AG10803 (cell line): Measurements from ENCODE around the gene NLRX1.
"Not testable (repeated sequence)": the region's sequence is repeated elsewhere in the genome, so short reads cannot be mapped to it uniquely, and the experiment has no call there.

Experiments used
- DNase-seq: peaks from one replicate; pipeline ENCODE4 v3.0.0; 2010; ENCODE audit warnings: low read depth
- H3K4me3 ChIP-seq: 2 replicates; pipeline ENCODE4 v1.5.1; 2011; ENCODE audit warnings: mild to moderate bottlenecking, low read length, control low read depth
- TF ChIP-seq, protein P1 (sequence below): conservative IDR thresholded peaks from 2 replicates; pipeline ENCODE4 v1.5.1; 2011; ENCODE audit warnings: mild to moderate bottlenecking, low read length, control low read depth, inconsistent platforms

Gene NLRX1

DNA sequence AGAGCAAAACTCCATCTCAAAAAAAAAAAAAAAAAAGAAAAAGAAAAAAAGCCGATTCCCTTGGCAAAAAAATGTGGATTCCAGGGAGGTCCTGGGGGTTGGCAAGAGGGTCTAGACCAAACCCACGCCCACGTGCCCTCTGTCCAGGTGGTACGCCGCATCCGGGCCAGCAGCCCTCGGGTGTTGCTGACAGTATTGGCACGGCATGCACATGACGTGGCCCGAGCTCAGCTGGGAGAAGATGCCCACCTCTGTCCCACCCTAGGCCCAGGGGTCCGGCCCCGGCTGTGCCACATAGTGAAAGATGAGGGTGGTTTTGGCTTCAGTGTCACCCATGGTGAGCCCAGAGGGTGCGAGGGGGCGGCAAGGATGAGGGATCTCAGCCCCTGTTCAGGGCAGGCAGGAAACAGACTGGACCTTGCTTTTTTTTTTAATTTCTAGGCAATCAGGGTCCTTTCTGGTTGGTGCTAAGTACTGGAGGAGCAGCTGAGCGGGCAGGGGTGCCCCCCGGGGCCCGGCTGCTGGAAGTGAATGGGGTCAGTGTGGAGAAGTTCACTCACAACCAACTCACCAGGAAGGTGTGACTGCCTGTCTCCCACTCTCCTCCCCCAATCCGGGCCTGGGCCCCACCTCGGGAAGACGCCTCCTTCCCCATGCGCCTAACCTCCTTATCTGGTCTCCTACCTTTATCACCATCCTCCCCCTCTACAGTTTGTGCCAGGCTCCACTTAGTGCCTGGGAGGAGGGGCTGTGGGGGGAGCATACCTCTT lies 18.8 kb downstream of the NLRX1 start:
- no peak overlapping the region for H3K4me3 ChIP-seq
- DNase-seq = no peak
- TF ChIP-seq, protein P1, sequence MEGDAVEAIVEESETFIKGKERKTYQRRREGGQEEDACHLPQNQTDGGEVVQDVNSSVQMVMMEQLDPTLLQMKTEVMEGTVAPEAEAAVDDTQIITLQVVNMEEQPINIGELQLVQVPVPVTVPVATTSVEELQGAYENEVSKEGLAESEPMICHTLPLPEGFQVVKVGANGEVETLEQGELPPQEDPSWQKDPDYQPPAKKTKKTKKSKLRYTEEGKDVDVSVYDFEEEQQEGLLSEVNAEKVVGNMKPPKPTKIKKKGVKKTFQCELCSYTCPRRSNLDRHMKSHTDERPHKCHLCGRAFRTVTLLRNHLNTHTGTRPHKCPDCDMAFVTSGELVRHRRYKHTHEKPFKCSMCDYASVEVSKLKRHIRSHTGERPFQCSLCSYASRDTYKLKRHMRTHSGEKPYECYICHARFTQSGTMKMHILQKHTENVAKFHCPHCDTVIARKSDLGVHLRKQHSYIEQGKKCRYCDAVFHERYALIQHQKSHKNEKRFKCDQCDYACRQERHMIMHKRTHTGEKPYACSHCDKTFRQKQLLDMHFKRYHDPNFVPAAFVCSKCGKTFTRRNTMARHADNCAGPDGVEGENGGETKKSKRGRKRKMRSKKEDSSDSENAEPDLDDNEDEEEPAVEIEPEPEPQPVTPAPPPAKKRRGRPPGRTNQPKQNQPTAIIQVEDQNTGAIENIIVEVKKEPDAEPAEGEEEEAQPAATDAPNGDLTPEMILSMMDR = no peak

DNA sequence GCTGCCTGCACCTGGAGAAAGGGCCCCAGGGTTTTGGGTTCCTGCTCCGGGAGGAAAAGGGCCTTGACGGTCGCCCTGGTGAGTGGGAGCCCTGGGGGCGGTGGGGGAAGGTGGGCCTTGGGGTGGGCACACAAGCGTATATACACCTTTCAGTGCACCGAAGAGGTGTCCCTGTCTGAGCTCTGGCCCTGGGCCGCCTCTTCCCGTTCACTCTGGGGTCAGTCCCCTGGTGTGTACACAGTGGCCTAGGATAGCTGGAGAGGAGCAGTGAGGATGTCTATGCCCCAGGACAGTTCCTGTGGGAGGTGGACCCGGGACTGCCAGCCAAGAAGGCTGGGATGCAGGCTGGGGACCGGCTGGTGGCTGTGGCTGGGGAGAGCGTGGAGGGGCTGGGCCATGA lies 19.5 kb downstream of the NLRX1 start:
- TF ChIP-seq, protein P1 = no peak
- H3K4me3 ChIP-seq = no peak overlapping the region
- no peak for DNase-seq

GRCh38 chr11:119188887-119189286 lies 20.4 kb downstream of the NLRX1 start:
- TF ChIP-seq, protein P1 = no peak
- H3K4me3 ChIP-seq = no peak overlapping the region
- no peak for DNase-seq

- TF ChIP-seq, protein P1 = no peak
- H3K4me3 ChIP-seq = no peak overlapping the region
- DNase-seq = no peak
These were observed 20.9 kb downstream of the NLRX1 start for GRCh38 chr11:119189393-119189792.

DNA sequence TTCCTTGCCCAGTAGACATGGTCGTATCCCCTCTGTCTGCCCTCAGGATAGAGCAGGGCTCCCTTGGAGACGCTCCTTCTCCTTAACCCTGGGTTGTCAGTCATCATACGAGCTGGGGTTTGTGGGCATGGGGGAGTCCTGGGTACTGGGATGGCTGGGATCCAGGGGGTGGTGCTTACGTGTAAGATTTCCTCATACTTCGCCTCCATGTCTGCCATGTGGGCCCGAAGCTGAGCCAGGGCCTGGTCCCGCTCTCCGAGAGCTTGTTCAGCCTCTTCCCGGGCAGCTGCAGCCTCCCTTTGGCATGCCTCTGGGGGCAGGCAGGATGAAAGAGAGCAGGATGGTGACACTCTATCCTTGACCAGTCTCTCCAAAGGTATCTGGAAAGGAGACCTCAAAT lies 22.0 kb downstream of the NLRX1 start:
- TF ChIP-seq, protein P1 = no peak
- no peak for DNase-seq
- H3K4me3 ChIP-seq = no peak overlapping the region

GRCh38 chr11:119191265-119191664 lies 22.7 kb downstream of the NLRX1 start:
- not testable (repeated sequence) for H3K4me3 ChIP-seq, DNase-seq

DNA sequence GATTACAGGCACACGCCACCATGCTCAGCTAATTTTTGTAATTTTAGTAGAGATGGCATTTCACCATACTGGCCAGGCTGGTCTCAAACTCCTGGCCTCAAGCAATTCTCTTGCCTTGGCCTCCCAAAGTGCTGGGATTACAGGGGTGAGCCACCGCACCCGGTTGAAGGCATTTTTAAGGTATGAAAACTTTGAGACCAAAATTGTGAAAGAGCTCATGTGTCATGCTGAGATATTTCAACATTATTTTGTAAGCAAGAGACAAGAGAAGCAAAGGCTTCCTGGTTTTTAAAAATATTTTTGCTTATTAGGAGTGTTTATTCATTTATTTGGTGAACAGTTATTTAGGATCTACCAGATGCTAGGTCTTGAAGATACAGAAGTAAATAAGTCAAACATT lies 23.6 kb downstream of the NLRX1 start:
- TF ChIP-seq, protein P1 = no peak
- peak; percentile 40 for DNase-seq
- H3K4me3 ChIP-seq = no peak overlapping the region

GRCh38 chr11:119193001-119193400 lies 24.5 kb downstream of the NLRX1 start:
- TF ChIP-seq, protein P1 = no peak
- no peak for DNase-seq
- H3K4me3 ChIP-seq = no peak overlapping the region
